Ramos (cell line): Measurements from ENCODE around the gene COPS3.

Source experiments
- in situ Hi-C: fragments of 300-500 bp; cut with MboI; formaldehyde crosslinking; loops from one replicate; pipeline ENCODE4 v1.14.3; 2022; ENCODE audit warnings: low sequenced_read_pairs; ENCODE audit not compliant: unreplicated experiment

COPS3 gene

GRCh38 chr17:17253406-17253805 lies 27.6 kb downstream of the COPS3 start:
- in situ Hi-C loops: no loop called here

- in situ Hi-C loops: no loop called here
Observed at GRCh38 chr17:17252149-17252661, 28.8 kb downstream of the COPS3 start.

GRCh38 chr17:17246879-17247278 lies 34.2 kb downstream of the COPS3 start:
- in situ Hi-C loops: no loop called here

GRCh38 chr17:17243163-17243562 lies 37.9 kb downstream of the COPS3 start:
- in situ Hi-C loops: no loop called here

- in situ Hi-C loops: no loop called here
Observed at GRCh38 chr17:17242246-17242645, 38.8 kb downstream of the COPS3 start.

GRCh38 chr17:17241656-17242055 lies 39.4 kb downstream of the COPS3 start:
- in situ Hi-C loops: no loop called here

GRCh38 chr17:17239832-17240231 lies 41.2 kb downstream of the COPS3 start:
- in situ Hi-C loops: no loop called here

- in situ Hi-C loops: no loop called here
Observed at GRCh38 chr17:17237026-17237799, 43.8 kb downstream of the COPS3 start, which contains the start of gene FLCN. Gene FLCN (minus strand): TSS chr17:17237168. CDS start chr17:17228137, 9,031 bp downstream.

GRCh38 chr17:17236295-17237025 lies 44.6 kb downstream of the COPS3 start:
- in situ Hi-C loops: no loop called here

- in situ Hi-C loops: no loop called here
Observed at GRCh38 chr17:17235212-17236174, 45.6 kb downstream of the COPS3 start.

GRCh38 chr17:17232303-17232621 lies 48.8 kb downstream of the COPS3 start:
- in situ Hi-C loops: no loop called here

GRCh38 chr17:17231621-17232302 lies 49.3 kb downstream of the COPS3 start:
- in situ Hi-C loops: no loop called here

- in situ Hi-C loops: no loop called here
Observed at GRCh38 chr17:17229416-17230384, 51.3 kb downstream of the COPS3 start.

- in situ Hi-C loops: no loop called here
Observed at GRCh38 chr17:17228521-17229279, 52.3 kb downstream of the COPS3 start.

GRCh38 chr17:17227608-17228520 lies 53.2 kb downstream of the COPS3 start:
- in situ Hi-C loops: no loop called here

- in situ Hi-C loops: no loop called here
Observed at GRCh38 chr17:17226451-17227265, 54.4 kb downstream of the COPS3 start.
